AML-193 (cell line): Measurements from ENCODE around the gene MROH7.

Experiments used
- DNase-seq, 2 experiments: peaks; one replicate each; lab custom pipeline; 2025; lab: John Stamatoyannopoulos, UW

The MROH7 gene

GRCh38 chr1:54698346-54698745, 56.8 kb downstream of the MROH7 start:
- DNase-seq = no peak

GRCh38 chr1:54699936-54700525, 58.4 kb downstream of the MROH7 start:
- no peak for DNase-seq

GRCh38 chr1:54701066-54701465, 59.5 kb downstream of the MROH7 start:
- no peak for DNase-seq

GRCh38 chr1:54701996-54702395, 60.4 kb downstream of the MROH7 start:
- DNase-seq = no peak

- DNase-seq = no peak
Observed at GRCh38 chr1:54703471-54703870, 61.9 kb downstream of the MROH7 start.

- no peak for DNase-seq
Observed at GRCh38 chr1:54705153-54705552, 63.6 kb downstream of the MROH7 start.

- DNase-seq = no peak
Observed at GRCh38 chr1:54706419-54706818, 64.8 kb downstream of the MROH7 start.

- DNase-seq = no peak
Observed at GRCh38 chr1:54708385-54708784, 66.8 kb downstream of the MROH7 start.

- no peak for DNase-seq
Observed at GRCh38 chr1:54709547-54710292, 68.1 kb downstream of the MROH7 start.

GRCh38 chr1:54710434-54710833, 68.8 kb downstream of the MROH7 start:
- DNase-seq = no peak

GRCh38 chr1:54710841-54711240, 69.3 kb downstream of the MROH7 start:
- DNase-seq = no peak

- no peak for DNase-seq
Observed at GRCh38 chr1:54711536-54711935, 70.0 kb downstream of the MROH7 start.

- DNase-seq = no peak
Observed at GRCh38 chr1:54714881-54715492, 73.4 kb downstream of the MROH7 start.

GRCh38 chr1:54715493-54716298, 74.1 kb downstream of the MROH7 start, which contains the start of gene TTC4:
Gene TTC4, plus strand, starts transcription at chr1:54715861. Its CDS starts 48 bp downstream, at chr1:54715909.
- DNase-seq = peak; percentile 58 to 66

GRCh38 chr1:54716299-54717047, 74.9 kb downstream of the MROH7 start:
- peak in 1 of 2 experiments; percentile 23 for DNase-seq

- DNase-seq = no peak
Observed at GRCh38 chr1:54721719-54722118, 80.1 kb downstream of the MROH7 start.

- DNase-seq = no peak
Observed at GRCh38 chr1:54723985-54724384, 82.4 kb downstream of the MROH7 start.

GRCh38 chr1:54724771-54725170, 83.2 kb downstream of the MROH7 start:
- no peak for DNase-seq

GRCh38 chr1:54728027-54728426, 86.4 kb downstream of the MROH7 start:
- no peak for DNase-seq

GRCh38 chr1:54736685-54737084, 95.1 kb downstream of the MROH7 start:
- DNase-seq = no peak

GRCh38 chr1:54738244-54738643, 96.7 kb downstream of the MROH7 start:
- DNase-seq = no peak

- no peak for DNase-seq
Observed at GRCh38 chr1:54741531-54741930, 99.9 kb downstream of the MROH7 start.
